Activated T-helper 17 cell treated with anti-CD3 and anti-CD28 coated beads, Interleukin-2, amount 50 U/mL, for 72 hours (primary cell): ENCODE data around the gene ZBTB5. TPM values are rescaled to one million over a fixed set of nuclear protein-coding genes. Genes with fewer than 3 reads are reported as not detected.
"Not testable (repeated sequence)": the region's sequence is repeated elsewhere in the genome, so short reads cannot be mapped to it uniquely, and the experiment has no call there.

ENCODE experiments used
- ATAC-seq: fragments of 150-1000 bp; cut with Tn5 transposase; replicated peaks from 2 replicates; pipeline ENCODE4 v1.10.0; 2021; ENCODE audit warnings: mild to moderate bottlenecking, moderate library complexity
- H3K27ac Mint-ChIP-seq: one replicate; pipeline ENCODE4 v1.8.0; 2022; ENCODE audit warnings: mixed read lengths
- H3K27me3 Mint-ChIP-seq: one replicate; pipeline ENCODE4 v1.8.0; 2022; ENCODE audit warnings: mixed read lengths
- H3K36me3 Mint-ChIP-seq: one replicate; pipeline ENCODE4 v1.8.0; 2022; ENCODE audit warnings: low read depth, mild to moderate bottlenecking, mixed read lengths
- H3K4me1 Mint-ChIP-seq: one replicate; pipeline ENCODE4 v1.8.0; 2022; ENCODE audit warnings: mixed read lengths
- H3K4me3 Mint-ChIP-seq: one replicate; pipeline ENCODE4 v1.8.0; 2022; ENCODE audit warnings: mild to moderate bottlenecking, mixed read lengths
- H3K9me3 Mint-ChIP-seq: one replicate; pipeline ENCODE4 v1.8.0; 2022; ENCODE audit warnings: mixed read lengths
- total RNA-seq, 2 donors: library from RNA; stranded (reverse); gene quantifications; one replicate each; pipeline ENCODE4 v1.2.3, GENCODE V29; 2022

The ZBTB5 gene, protein sequence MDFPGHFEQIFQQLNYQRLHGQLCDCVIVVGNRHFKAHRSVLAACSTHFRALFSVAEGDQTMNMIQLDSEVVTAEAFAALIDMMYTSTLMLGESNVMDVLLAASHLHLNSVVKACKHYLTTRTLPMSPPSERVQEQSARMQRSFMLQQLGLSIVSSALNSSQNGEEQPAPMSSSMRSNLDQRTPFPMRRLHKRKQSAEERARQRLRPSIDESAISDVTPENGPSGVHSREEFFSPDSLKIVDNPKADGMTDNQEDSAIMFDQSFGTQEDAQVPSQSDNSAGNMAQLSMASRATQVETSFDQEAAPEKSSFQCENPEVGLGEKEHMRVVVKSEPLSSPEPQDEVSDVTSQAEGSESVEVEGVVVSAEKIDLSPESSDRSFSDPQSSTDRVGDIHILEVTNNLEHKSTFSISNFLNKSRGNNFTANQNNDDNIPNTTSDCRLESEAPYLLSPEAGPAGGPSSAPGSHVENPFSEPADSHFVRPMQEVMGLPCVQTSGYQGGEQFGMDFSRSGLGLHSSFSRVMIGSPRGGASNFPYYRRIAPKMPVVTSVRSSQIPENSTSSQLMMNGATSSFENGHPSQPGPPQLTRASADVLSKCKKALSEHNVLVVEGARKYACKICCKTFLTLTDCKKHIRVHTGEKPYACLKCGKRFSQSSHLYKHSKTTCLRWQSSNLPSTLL
- total RNA-seq = 10 to 100 TPM in 1 of 2 donors, 1 to 10 TPM in 1; 7.7 to 13.8 TPM

DNA sequence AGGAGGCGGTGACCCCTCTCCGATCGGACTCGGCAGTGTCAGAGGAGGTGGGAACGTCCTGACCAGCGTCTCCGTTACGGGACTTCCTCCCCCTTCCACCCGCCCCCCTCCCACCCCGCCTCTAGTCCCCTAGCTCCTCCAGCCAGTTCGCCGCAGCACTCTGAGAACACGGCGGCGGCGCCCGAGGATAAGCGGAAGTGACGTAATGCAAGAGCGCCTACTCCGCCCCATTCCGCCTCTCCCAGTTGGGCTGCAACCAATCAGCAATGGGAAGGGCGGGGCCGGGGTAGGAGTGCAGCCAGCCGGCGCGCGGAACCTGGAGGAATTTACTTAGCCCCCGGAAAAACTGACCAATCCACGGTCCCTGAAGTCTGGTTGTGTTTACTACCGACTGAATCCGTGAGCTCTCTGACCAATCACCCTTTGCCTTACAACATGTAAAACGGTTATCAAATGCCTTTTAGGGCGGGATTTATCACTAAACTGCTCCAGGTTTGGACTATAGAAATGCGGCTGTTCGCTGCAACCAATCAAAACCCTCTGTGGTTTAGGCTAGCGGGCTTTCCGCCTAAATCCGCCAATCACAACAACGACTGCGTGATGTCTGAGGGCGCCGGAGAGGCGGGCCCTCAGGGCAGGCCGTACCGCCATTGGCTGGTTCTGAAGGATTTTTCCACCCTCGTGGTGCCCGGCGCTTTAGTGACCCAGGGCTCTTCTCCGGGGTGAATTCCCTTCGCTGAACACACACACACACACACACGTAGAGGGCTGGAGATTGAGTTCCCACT lies at the start of gene ZBTB5:
Gene ZBTB5, minus strand, starts transcription at position 202 of the 788 bp plus-strand sequence. CDS start 22,899 bp downstream, outside the sequence.
- peak; percentile 85 for ATAC-seq
- Mint-ChIP-seq H3K27ac (peak within 1 kb of the TSS; percentile 95), H3K9me3 (no peaks in the 10 kb centered on the region), H3K27me3 (no peaks in the 10 kb centered on the region), H3K36me3 (peaks cover 30% of the 10 kb centered on the region), H3K4me1 (peaks cover 16% of the 10 kb centered on the region), H3K4me3 (peak within 1 kb of the TSS; percentile 90)

DNA sequence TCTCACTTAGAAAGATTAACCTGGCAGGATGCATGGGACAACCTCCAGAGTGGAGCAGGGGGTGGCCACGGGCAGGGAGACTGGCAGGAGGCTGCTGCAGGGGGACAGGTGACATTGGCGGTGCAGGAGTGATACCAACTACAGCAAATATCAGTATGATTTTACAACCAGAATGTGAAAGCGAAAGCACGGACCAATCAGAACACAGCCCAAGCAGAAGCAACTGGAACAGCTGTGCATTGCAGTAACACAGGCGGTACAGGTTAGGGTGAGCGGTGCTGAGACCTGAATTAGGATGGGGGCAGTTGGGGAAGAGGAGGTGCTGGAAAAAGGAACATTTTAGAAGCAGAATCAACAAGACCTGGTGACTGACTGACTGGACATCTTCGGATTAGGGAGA lies 49.7 kb upstream of the ZBTB5 start:
- H3K4me1 Mint-ChIP-seq = peaks cover 7% of the 10 kb centered on the region
- H3K4me3 Mint-ChIP-seq = no peak overlapping the region
- H3K27me3 Mint-ChIP-seq = no peaks in the 10 kb centered on the region
- peak overlapping the region; percentile 4 for H3K27ac Mint-ChIP-seq
- peak; percentile 32 for ATAC-seq
- peaks cover 7% of the 10 kb centered on the region for H3K36me3 Mint-ChIP-seq
- H3K9me3 Mint-ChIP-seq = no peaks in the 10 kb centered on the region

DNA sequence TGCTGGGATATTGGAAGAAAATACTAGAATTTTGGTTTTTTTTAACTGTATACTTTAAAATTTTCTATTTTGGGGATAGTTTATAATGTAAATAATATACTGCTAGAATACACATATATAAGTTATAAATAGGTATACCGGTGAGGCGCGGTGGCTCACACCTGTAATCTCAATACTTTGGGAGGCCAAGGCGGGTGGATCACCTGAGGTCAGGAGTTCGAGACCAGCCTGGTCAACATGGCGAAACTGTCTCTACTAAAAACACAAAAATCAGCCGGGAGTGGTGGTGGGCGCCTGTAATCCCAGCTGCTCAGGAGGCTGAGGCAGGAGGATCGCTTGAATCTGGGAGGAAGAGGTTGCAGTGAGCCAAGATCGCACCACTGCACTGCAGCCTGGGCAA lies 49.2 kb upstream of the ZBTB5 start:
- H3K4me3 Mint-ChIP-seq, H3K36me3 Mint-ChIP-seq, H3K9me3 Mint-ChIP-seq, H3K27me3 Mint-ChIP-seq, H3K4me1 Mint-ChIP-seq, ATAC-seq: not testable (repeated sequence)
- peak overlapping the region; percentile 18 for H3K27ac Mint-ChIP-seq

DNA sequence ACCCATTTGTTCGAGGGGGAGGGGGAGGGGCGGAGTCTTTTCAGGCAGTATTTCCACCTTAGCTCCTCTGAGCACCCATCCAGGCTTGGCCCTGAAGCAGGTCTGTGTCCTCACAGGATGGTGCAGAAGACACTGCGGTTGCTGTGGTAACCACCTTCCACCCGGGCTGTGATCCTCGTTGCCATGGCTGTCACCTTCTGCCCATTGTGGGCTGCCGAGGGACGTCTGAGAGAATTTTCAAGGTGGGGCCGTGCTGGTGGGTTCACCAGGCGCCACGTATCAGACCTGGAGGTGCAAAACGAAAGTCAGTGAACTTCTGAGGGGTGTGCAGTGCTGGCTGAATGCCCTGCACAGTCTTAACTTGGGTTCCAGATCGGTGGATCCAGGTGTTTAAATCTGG lies 47.2 kb upstream of the ZBTB5 start:
- Mint-ChIP-seq H3K27me3 (no peaks in the 10 kb centered on the region), H3K9me3 (no peaks in the 10 kb centered on the region), H3K36me3 (peaks cover 14% of the 10 kb centered on the region), H3K27ac (peak overlapping the region; percentile 30), H3K4me1 (peaks cover 7% of the 10 kb centered on the region), H3K4me3 (no peak overlapping the region)
- no peak for ATAC-seq

DNA sequence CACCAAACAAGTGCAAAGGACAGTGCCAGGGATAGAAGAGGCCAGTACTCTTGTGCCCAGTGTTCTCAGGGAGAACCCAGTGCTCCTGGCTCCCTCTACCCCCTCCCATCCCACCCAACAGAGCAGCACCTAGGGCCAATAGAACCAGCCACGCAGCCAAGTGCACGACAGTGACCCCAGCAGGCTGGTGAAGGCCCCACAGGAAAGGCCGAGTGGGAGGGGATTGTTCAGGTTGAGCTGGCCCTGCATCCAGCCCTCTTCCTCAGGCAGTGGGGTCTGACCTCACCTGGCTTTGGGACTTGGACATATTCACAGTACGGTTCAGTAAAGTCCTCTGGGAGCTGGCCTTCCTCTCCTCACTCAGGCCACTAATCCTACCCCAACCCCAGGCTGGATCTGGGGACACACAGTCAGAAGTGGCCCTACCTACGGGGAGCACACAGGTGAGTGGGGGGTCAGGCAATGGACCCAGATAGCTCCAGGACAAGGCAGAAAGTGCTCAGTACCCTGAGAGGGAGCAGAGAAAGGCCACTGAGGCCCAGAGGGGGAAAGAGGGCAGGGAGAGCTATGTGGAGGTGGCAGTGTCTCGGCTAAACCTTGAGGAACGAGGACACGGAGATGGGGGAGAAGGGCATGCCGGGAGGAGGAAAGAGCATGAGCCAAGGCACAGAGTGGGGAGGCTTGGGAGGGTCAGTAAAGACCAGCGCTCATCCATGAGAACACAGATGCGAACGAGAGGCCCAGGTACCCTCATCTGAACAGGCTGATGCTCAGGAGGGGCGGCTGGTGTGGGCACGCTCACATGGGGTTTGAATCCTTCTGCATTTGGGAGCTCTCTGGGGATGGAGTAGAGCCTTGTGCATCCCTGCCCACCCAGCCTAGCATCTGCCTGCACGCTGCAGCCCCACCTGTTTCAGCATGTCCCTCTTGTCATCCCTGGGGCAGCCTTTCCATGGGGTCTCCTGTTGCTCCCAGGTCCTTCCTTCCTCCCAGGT lies 46.1 kb upstream of the ZBTB5 start:
- Mint-ChIP-seq H3K4me3 (no peak overlapping the region), H3K27me3 (no peaks in the 10 kb centered on the region), H3K4me1 (peaks cover 11% of the 10 kb centered on the region), H3K36me3 (peaks cover 25% of the 10 kb centered on the region), H3K27ac (peak overlapping the region; percentile 30), H3K9me3 (no peaks in the 10 kb centered on the region)
- ATAC-seq = no peak

DNA sequence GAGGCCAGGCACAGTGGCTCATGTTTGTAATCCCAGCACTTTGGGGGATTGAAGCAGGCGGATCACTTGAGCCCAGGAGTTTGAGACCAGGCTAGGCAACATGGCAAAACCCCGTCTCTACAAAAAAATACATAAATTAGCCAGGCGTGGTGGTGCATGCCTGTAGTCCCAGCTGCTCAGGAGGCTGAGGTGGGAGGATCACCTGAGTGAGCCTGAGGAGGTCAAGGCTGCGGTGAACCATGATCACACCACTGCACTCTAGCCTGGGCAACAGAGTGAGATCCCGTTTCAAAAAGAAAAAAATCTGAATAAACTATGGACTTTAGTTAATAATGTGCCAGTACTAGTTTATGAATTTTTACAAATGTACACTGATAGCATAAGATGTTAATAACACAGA lies 44.8 kb upstream of the ZBTB5 start:
- not testable (repeated sequence) for H3K9me3 Mint-ChIP-seq, H3K27me3 Mint-ChIP-seq, H3K4me3 Mint-ChIP-seq, H3K4me1 Mint-ChIP-seq, ATAC-seq
- Mint-ChIP-seq H3K27ac (peak overlapping the region; percentile 17), H3K36me3 (peaks cover 38% of the 10 kb centered on the region)

DNA sequence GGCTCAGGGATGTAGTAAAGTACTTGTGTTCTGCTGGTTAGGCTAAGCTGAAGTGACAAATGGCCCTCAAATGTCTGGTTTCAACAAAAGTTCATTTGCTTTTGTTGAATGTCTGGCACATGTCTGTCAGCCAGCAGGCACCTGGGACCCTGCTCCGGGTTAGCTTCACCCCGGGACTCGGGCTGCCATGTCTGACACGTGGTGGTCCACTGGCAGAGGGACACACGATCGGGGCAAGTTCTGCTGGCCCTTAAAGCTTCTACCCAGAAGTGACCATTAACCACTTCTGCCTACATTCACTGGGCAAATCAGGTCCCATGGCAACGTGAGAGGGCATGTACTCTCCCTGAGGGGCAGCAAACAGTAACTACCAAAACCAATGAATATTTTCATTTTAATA lies 44.3 kb upstream of the ZBTB5 start:
- Mint-ChIP-seq H3K4me1 (peaks cover 4% of the 10 kb centered on the region), H3K27ac (peak overlapping the region; percentile 17), H3K27me3 (no peaks in the 10 kb centered on the region), H3K9me3 (no peaks in the 10 kb centered on the region), H3K36me3 (peaks cover 43% of the 10 kb centered on the region), H3K4me3 (no peak overlapping the region)
- ATAC-seq = no peak

DNA sequence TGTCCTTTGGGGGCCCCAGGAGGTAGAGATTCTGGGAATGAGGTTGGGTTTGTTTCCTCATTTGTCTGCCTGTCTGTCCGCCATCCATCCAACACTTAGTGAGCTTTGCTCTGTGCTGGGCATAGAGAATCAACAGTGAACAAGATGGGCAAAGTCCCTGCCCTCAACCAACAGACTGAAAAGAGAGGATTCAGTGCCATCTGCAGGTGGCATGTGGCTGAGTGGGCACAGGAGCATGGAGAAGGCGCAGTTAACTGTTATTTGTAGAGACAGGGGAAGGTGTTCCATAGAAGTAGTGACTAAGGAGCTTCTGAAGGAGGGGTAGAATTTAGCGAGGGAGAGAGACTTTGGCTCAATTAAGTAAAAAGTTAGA lies 43.6 kb upstream of the ZBTB5 start:
- peak overlapping the region; percentile 17 for H3K27ac Mint-ChIP-seq
- peaks cover 50% of the 10 kb centered on the region for H3K36me3 Mint-ChIP-seq
- no peaks in the 10 kb centered on the region for H3K27me3 Mint-ChIP-seq
- no peak for ATAC-seq
- H3K4me3 Mint-ChIP-seq = no peak overlapping the region
- peaks cover 7% of the 10 kb centered on the region for H3K4me1 Mint-ChIP-seq
- H3K9me3 Mint-ChIP-seq = no peaks in the 10 kb centered on the region

DNA sequence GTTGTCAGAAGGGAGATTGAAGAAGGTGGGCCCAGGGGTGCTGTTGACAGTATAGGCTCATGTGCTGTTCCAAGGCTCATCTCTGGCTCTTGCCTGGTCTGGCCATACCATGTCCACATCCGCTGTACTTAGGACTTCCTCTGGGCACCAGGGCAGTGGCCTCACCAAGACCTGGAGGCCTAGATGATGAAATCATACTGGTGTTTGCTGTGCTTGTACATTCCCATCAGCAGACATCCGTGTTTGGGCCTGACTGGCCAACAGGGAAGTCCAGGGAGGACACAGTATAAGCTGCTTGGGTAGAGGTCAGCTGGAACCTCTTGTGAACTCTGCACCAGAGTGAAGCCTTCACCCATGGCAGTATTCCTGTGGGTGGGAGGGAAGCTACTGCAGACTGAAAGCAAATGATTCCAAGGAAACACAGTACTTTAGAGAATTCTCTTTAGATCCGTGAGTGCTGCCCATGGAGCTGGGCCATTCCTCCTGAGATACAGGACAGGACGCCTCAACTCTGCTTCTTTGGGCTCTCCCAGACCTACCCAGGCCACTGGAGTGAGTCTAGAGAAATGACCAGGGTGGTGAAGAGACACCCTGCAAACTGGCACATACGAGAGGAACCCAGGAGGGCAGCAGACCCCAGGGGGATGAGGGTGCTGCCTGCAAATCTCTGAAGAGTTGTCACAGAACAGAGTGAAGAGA lies 43.0 kb upstream of the ZBTB5 start:
- H3K27ac Mint-ChIP-seq = peak overlapping the region; percentile 17
- peaks cover 12% of the 10 kb centered on the region for H3K4me1 Mint-ChIP-seq
- H3K9me3 Mint-ChIP-seq = no peaks in the 10 kb centered on the region

DNA sequence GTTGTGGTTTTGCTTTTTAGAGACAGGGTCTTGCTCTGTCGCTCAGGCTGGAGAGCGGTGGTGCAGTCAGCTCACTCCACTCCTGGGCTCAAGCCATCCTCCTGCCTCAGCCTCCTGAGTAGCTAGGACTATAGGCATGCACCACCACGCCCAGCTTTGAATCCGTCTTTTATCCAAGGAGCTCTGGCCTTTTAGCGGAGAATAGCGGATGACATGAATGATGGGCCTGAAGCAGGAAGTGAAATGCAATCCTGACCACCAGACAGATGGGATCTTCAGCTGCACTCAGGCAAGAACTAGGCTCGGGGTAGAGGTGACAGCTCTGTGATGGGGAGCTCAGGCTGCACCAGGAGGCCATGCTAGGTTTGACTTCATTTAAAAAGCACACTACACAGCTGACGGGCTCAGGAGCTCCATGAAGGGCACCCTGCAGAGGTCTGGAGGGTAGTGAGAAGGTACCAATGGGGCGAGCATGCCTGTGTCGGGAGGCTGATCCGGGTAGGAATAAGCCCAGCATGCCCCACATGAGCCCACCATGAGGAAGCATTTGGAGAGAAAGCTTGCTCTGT lies 42.4 kb upstream of the ZBTB5 start:
- ATAC-seq = no peak
- Mint-ChIP-seq H3K4me1 (peaks cover 18% of the 10 kb centered on the region), H3K27ac (peak overlapping the region; percentile 44), H3K4me3 (no peak overlapping the region), H3K36me3 (peaks cover 62% of the 10 kb centered on the region), H3K27me3 (no peaks in the 10 kb centered on the region), H3K9me3 (no peaks in the 10 kb centered on the region)

More for the DNA sequence above, 43.0 kb upstream of the ZBTB5 start:
- peaks cover 56% of the 10 kb centered on the region for H3K36me3 Mint-ChIP-seq
- no peak overlapping the region for H3K4me3 Mint-ChIP-seq
- no peak for ATAC-seq
- no peaks in the 10 kb centered on the region for H3K27me3 Mint-ChIP-seq

DNA sequence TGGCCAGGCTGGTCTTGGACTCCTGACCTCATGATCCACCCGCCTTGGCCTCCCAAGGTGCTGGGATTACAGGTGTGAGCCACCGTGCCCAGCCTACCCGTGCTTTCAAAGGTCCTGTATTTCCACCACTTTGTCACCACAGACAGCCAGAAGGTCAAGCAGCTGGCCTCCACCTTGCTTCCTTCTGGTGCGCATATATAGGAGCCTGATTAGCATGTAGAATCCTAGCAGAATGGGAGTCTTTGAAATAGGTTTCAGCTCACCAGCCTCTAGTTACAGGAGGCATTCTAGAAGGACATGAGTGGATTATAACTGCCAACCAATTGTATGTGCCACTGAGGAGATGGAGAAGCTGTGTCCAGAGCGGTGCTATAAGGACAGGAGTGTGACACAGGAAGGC lies 39.4 kb upstream of the ZBTB5 start:
- Mint-ChIP-seq H3K27me3 (no peaks in the 10 kb centered on the region), H3K4me1 (peaks cover 25% of the 10 kb centered on the region), H3K36me3 (peaks cover 93% of the 10 kb centered on the region), H3K9me3 (no peaks in the 10 kb centered on the region), H3K27ac (peak overlapping the region; percentile 88), H3K4me3 (peak overlapping the region; percentile 63)
- ATAC-seq = no peak

DNA sequence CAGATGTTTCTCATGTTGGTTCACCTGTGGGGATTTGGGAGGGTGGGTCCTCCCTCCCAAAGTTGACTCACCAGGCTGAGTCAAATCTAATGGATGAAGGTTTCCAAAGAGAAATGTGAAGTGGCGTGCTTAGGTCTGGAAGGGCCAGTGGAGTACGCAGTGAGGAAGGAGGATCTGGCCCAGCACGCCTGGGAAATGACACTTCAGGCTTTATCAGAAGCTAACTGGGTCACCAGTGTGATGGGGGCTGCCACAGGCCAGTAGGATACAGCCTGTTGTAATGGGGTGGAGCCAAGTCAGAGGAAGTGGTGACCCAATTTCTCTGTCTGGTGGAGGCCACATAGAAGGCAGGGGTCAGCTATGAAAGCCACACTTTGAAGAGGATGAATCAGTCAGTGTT lies 38.5 kb upstream of the ZBTB5 start:
- Mint-ChIP-seq H3K4me1 (peaks cover 25% of the 10 kb centered on the region), H3K27ac (peak overlapping the region; percentile 88), H3K9me3 (no peaks in the 10 kb centered on the region), H3K4me3 (peak overlapping the region; percentile 63), H3K36me3 (peaks cover 100% of the 10 kb centered on the region), H3K27me3 (no peaks in the 10 kb centered on the region)
- peak; percentile 97 for ATAC-seq
